GM23338 (cell line): ENCODE measurements around the gene LYRM2.

Source experiments
- CTCF ChIP-seq, 2 experiments: fragments of 200-600 bp in 1 of 2; sonication (generic) in 1 of 2; conservative IDR thresholded peaks; 2 replicates each; pipeline versions ENCODE4 v1.5.1 to v1.6.1; 2016 to 2017; ENCODE audit warnings: antibody characterized with exemption in 2 of 2, low read depth in 2 of 2, mild to moderate bottlenecking in 2 of 2, moderate library complexity in 1 of 2
- EZH2phosphoT487 ChIP-seq: fragments of 200-600 bp; sonication (generic); IDR thresholded peaks from one replicate; pipeline ENCODE4 v1.8.1; 2018; ENCODE audit warnings: antibody characterized with exemption; ENCODE audit not compliant: unreplicated experiment

GRCh38 chr6:89616531-89616930, 22.0 kb downstream of the LYRM2 start:
- no peak for TF ChIP-seq EZH2phosphoT487
- no peak for TF ChIP-seq CTCF (conservative IDR thresholded peaks at IDR 0.05; ENCODE audit: low read depth in 2 of 2)
